ENCODE results near the gene TMEM51. TPM values are rescaled to one million over a fixed set of nuclear protein-coding genes. Genes with fewer than 3 reads are reported as not detected.
A peak's percentile ranks its signal among the peaks of the same experiment; 100 is the strongest.

Gene TMEM51
- total RNA-seq, 1 donor from 2014 or later: 37.4 TPM

DNA sequence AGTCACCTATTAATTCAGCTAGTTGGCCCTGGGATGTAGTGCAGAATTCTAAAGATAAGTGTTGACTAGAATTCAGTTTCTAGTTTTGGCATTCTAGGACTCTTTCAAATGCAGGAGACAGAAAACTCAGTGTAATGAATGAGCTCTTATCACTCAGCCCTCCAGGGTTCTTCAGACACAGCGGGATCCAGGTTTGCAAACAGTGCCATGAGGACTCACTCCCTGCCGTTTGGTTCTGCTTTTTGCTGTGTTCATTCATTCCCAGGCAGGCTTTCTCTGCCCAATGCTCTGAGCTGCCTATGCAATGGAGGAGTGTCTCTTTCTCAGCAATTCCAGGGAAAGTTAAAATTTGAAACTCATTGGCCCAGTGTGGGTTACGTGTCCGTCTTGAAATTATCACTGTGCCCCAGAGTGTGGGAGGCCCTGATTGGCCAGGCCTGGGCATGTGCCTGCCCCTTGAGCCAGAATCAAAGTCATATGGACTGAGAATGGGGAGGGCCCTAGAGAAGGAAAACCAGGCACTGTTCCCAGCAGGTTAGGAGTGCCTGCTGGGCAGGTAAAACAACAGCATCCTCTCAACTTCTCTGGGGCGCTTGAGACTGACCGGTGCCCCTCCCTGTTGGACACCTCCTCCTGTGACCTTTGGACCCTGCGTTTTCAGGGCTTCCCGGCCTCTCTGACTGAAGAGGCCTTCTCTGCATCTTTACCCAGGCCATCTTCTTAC is 43.4 kb downstream of the TMEM51 start:
- DNase-seq (ENCODE audit: low read depth): no peak

DNA sequence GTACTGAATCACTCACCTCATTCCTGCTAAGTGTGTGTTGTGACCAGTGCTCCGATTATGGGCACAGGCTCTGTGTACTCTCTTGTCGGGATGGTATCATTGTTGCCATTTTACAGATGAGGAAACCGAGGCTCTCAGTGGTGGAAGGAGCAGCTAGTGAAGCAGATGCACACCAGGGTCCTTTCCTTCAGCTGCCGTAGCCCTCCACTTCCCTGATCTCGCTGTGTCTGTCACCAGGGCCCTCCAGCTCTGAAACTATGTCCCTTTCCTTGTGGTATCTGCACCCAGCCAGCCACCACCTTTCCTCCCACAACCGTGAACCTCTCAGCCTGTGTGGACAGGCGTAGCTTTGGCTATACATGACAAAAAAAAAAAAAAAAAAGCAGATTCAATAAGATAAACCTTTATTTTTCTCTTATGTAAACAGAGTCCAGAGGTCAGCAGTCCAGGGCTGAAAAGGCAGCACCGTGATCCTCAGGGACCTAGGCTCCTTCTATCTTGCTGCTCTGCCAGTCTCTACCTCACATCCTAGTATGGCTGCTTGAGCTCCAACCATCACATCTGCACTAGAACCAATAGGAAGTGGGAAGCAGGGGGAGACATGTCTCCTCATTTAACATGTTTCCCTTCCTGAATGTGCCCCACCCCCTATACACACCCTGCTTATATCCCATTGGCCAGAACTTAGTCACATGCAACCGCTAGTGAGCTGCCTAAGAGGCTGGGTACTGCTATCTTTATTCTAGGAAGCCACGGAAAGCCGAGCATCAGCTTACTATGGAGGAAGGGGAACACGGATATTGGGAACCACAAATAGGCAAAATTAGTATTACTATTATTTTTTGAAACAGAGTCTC is 44.3 kb downstream of the TMEM51 start:
- no peak for DNase-seq (ENCODE audit: low read depth)

DNA sequence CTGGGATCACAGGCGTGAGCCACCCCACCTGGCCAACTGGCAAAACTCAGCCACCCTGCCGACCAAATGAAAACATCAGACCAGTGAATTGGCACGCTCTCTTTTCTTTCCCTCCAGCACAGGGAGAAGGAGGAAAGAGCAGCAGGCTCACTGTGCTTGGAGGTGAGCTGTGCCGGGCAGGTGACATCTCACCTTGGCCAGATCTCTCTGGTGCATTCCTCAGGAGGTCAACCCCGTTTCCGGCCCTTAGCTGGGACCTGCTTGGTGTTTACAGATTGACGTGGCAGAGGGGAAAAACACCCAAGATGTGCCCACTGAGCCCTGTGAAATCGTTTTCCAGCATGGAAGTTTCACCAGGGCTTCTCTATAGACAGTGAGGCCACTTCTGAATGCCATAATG is 45.1 kb downstream of the TMEM51 start:
- DNase-seq (ENCODE audit: low read depth): peak; percentile 55

DNA sequence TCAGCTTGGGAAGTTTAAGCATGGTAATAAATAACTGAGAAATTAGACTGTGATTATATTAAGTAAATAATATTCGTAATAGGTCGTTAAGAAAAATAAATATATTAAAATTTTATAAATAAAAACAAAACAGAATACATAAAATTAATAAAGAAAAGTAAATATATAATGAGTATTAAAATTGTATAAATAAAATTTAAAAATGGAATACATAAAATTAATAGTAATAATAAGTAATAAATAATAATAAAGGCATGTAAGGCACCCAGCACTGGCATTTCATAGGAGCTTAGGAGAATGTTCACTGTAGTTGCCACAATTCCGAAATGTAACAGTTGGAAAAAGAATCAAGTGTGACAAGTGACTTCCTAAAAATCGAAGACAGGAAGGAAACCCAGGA is 47.7 kb downstream of the TMEM51 start:
- DNase-seq (ENCODE audit: low read depth): no peak

DNA sequence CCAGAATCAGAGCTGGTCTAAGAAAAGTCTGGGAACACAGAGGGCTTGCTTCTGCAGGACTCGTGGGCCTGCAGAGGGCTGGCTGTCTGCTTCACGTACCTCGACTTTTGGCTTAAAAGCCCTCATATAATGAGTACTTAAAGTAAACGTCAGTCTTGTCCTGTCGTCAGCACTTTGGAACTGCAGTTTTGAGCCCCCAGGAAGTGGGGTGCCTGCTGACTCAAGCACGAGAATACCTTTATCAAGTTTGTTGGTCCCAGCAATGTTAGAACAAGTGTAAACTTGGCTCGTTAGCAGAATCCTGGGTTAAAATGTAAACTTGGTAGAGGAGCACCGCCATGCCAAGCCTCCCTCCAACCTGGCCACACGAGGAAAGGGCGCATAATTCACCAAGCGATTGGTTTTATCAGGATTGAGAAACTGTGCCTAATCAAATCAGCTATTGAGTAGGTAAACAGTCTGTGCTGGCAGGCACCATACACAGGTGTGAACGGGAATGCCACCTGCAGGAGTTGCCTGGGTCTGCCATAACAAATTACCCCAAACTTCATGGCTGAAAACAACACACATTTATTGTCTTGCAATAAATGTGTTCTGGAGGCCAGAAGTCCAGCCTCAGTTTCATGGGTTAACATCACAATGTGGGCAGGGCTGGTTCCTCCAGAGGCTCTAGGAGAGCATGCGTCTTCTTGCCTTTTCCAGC is 48.5 kb downstream of the TMEM51 start:
- peak; percentile 97 for DNase-seq (ENCODE audit: low read depth)

DNA sequence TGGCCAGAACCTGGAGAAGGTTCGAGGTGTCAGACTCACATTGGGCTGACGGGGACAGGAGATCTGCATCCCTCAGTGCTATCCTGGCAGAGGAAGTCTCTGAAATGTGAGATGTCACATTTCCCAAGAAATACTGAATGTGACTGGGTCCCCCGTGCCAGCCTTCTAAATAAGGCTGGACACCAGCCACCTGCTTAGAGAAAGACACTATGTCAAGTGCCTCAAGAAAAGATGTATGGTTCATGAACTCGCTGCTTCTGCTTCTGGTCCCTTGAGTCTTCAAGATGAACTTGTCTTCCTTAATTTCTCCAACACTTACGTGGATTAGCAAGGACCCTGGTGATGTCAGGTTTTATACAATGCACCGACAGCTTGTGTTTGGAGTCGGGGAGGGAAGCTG is 51.4 kb downstream of the TMEM51 start:
- no peak for DNase-seq (ENCODE audit: low read depth)

DNA sequence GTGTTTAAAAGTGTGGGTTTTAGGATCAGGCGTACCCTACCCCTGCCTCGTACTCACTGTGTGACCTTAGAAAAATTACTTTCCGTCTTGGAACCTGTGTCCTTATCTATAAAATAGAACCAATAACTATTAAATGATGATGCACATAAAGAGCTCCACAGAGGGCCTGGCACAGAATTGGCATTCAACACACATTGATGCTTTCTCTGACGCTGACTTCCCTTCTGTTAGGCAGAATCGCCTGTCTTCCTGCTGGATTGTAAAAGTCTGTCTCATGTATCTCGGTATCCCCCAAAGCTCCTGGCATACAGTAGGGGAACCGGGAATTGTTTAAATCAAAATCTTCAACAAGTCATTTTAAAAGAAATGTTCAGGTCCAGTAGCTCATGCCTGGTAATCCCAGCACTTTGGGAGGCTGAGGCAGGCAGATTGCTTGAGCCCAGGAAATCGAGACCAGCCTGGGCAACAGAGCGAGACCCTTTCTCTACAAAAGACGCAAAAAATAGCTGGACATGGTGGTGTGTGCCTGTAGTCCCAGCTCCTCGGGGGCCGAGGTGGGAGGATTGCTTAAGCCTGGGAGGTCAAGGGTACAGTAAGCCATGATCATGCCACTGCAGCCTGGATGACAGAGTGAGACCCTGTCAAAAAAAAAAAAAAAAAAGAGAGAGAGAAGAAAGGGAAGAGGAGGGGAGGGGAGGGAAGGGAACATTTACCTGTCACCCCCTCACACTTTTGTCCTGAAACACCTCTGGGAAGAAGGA is 52.2 kb downstream of the TMEM51 start:
- DNase-seq (ENCODE audit: low read depth): no peak

DNA sequence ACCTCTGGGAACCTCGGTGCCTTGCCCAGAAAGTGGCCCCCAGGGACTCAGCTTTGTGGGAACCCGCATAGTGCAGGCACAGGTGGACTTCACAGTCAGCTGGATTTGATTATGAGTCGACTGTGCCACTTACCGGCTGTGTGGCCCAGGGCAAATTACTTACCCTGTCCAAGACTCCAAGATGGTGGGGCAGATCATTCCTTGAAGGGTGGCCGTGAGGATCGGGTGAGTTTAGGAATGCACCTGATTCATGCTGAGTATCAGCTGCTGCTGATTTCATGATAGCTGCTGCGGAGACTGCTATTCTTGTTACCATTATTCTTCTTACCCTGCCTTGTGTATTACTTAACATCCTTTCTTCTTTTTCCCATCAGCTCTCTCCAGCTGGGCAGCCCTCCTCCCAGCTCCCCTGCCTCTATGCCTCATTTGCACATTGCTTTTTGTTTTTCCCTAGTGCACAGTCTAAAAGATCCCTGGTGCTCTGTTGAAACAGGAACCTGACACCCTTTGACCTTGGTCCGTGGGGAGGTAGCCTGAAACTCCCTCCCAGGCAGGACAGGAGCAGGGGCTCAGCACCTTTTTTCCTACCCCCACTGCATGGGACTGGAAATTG is 53.0 kb downstream of the TMEM51 start:
- DNase-seq (ENCODE audit: low read depth): peak; percentile 82

DNA sequence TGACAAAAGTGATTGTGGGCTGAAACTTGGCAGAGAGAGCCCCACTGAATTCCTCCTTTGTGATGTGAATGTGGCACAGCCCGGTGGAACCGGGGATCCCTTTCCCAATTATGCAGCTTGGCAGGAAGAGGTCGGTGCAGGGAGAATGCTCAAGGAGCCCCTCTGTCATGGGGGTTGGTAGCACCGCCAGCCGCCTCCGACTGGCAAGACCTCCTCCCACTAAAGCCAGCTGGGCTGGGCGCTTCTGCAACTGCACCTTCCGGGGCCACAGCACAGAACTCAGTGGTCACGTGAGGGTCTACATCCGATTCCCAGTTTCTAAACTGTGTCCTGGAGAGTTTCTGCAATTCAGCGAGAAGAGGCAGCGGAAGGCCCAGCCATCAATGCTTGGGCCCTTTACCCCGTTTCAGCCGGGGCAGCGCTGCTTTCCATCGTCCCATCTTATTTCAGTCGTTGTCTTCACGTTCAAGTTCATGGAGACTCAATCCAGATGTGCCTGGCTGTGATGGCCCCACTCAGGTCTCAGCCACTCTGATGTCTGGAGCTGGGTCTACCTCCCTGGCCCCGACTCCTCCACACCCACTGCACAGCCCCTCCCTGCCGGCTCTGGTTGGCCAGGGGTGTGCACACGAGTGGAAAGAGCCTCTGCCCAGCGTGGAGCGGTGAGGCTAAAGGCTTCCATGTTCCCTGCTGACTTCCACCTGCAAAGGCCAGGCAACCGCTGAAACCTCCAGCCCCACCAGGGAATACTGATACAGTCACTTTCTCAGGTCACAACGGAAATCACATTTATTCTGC is 53.7 kb downstream of the TMEM51 start:
- no peak for DNase-seq (ENCODE audit: low read depth)

DNA sequence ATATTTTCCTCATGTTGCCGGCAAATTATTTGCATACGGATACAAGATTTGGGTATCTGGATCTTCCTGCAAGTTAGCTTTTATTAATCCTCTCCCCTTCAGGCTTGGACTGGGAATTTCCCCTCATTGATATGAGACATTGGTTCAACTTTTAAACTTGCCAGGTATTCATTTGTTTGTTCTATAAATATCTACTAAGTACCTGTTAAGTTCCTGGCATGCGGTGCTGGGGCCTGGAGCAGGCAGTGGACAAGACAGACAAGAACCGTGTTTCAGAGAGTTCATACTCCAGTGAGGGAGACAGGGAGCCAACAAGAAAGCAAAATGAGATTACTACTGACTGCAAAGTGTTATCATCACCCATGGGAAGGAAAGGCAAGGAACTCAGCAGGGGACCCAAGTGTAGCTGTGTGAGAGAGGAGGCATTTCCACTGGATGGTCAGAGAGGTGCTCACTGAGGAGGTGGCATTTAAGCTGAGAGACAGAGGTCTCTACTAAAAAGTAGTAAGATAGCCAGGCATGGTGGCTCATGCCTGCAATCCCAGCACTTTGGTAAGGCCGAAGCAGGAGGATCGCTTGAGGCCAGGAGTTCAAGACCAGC is 54.4 kb downstream of the TMEM51 start:
- DNase-seq (ENCODE audit: low read depth): peak; percentile 68

DNA sequence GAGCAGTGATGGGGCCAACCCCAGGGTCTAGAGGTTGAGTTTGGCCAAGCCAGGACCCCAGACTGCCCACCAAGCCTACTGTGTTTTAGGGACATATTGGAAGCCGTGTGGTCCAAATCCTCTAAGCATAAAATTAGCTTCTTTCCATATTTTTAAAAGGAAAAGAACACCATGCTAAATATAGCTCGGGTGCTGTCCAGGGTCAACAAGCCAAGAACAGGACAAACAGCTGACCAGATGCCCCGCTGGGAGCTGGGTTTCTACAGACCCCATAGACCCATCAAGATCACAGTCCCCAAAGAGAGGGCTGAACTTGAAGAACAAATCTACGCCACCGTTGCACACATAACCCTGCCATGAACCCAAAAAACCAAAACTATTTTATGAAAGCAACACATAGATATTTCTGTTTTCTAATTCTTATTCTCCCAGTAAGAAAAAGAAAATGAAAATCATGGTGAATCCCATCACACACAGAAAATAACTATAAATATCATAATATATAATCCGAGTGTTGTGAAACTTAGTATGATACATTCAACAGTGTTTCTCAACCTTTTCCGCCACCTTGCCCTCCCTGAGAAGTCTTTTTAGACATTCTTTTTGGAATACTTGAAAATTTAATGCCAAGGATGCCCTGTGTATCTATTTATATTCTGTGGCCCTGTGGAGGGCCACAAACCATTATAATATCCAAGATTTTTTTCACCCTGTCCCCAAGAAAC is 57.3 kb downstream of the TMEM51 start:
- DNase-seq (ENCODE audit: low read depth): no peak

DNA sequence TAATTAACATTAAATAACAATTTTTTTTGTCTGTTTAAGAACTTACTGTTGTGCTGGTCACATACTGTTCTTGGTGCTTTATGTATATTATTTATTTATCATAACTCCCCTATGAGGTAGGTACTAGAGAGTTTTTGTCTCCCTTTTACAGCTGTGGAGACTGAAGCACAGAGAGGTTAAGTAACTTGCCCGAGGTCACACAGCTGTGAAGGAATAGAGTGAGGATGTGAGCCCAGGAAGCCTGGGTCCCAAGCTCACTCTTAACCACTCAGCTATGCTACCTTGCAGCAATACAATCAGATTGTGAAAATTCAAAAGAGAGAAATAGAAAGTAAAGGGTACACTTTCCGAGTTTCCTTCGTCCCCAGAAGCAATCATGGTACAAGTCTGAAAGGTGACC is 57.9 kb downstream of the TMEM51 start:
- DNase-seq (ENCODE audit: low read depth): no peak

DNA sequence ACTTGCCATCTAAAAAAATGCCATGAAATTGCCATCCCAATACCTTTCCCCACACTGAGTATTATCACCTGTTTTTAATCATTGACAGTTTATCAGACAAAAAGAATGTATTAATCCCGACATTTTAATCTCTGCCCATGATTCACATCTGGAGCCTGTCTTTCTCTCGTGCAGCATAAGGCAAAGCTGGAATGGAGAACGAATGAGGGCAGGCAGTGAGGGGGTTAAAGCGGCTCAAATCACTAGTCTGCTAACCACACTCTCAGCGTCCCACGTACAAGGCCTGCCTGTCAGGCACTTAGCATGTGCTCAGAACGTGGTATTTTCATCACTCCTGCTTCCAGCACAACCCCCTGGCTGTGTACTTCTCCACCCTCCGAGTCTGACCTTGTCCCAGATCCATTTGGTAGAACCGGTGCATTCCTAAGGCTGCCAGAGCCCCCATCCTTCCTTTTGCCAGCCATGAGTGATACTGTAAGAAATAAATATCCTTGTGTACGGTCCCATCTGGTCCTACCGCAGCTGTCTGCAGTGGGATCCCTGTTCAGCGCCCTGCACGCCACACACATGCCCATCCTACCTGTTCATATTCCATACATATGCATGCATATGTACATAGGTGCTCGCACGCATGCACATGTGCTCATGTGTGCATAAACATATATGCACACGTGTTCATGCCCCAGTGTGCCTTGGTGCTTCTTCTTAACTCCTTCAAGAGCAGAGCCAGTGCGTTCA is 58.8 kb downstream of the TMEM51 start:
- no peak for DNase-seq (ENCODE audit: low read depth)

DNA sequence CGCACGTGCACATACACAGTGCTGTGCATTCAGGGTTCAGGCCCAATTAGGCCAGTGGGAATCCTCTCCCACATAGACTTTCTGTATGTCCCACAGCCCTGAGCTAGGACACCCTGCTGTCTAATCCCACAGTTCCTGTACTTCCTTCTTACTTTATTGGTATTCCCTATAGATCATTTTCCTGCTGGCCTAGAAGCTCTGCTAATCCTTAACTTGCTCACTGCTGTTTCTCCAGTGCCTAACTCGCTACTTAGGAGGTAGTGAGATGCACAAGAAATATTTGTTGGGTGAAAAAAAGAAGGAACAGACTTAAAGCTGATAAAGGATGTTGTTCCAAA is 59.4 kb downstream of the TMEM51 start:
- DNase-seq (ENCODE audit: low read depth): no peak

DNA sequence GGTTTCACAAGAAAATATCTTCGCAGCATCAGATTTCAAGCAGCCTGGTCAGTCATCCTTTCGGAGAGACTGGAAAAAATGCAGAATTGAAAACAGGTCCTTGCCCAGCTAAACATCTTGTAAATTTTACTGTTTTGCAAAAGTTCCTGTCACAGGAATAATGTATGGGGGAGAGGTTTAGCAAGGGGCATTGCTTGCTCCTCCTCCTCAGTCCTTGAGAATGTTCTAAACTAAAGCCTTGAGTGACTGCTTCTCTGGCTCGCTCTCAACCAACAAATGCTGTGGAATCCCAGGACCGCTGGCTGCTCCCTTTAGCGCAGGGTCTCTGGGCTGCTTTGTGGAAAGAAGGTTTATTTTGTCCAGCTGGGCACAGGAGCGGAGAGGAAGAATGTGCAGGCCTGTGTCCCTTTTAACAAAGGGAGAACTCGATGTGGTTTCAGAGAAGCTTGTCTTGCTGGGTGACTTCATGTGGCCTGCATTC is 59.8 kb downstream of the TMEM51 start:
- no peak for DNase-seq (ENCODE audit: low read depth)

DNA sequence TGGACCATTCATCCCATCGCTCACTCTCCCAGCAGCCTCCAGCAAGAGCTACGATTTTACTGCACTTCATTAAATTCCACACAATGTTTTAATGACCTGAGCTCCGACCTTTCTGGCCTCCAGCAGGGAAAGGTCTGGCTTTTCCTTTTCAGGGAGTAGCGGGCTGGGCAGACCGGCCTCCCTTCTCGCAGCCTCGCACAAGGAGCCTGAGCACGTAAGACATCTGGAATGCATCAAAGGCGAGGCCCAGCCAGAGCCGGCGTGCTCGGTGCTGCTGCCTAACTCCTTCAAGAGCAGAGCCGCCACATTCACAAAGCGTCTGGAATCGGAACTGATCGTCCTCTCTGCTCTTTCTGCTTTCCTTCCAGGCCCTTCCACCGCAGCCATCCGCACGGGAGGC is 61.0 kb downstream of the TMEM51 start:
- peak; percentile 46 for DNase-seq (ENCODE audit: low read depth)

DNA sequence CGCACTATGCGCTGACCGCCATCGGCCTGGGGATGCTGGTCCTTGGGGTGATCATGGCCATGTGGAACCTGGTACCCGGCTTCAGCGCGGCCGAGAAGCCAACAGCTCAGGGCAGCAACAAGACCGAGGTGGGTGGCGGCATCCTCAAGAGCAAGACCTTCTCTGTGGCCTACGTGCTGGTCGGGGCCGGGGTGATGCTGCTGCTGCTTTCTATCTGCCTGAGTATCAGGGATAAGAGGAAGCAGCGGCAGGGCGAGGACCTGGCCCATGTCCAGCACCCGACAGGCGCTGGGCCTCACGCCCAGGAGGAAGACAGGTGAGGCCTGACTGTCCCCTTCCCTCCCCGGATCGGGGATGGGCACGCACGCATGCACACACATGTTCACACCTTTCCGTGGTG is 61.6 kb downstream of the TMEM51 start:
- no peak for DNase-seq (ENCODE audit: low read depth)

DNA sequence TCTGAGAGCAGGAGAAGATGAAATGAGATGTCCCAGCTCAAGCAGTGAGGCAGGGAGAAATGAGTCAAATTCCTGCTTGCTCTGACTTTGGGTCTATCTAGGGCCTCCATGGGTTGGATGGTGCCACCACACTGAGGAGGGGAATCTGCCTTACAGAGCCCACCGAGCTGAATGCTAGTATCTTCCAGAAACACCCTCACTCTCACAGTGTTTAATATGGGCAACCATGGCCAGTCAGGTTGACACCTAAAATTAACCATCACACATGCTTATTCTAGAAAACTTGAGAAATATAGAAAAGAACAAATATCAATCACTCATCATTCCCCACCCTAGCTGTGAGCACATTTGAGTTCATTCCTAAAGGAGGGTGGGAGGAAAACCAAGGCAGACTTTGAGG is 64.1 kb downstream of the TMEM51 start:
- no peak for DNase-seq (ENCODE audit: low read depth)
